Measurements from ENCODE around the gene SLAIN1. TPM values are rescaled to one million over a fixed set of nuclear protein-coding genes. Genes with fewer than 3 reads are reported as not detected.
A peak's percentile ranks its signal among the peaks of the same experiment; 100 is the strongest.

The SLAIN1 gene
- total RNA-seq, 1 experiment from 2014 or later = 0.24 TPM

DNA sequence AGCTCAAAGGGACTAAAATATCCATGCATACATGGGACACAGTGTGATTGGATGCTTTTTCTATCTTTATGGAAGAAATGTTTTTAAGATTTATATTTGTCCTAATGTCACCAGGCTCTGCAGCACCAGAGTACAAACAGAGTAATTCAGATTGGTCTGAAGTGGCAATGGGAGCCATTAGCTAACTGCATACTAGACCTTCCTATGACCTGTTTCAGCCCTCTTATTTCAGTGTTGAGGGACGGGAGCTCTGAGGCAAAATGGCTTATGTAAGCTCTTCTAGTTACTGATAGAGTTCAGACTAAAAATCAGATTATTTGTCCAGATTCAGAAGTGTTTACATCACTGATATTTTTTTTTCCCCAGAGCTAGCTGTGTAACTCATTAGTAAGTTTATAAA lies 4.9 kb downstream of the SLAIN1 start:
- in situ Hi-C loops (cut with HindIII; ENCODE audit: low sequenced_read_pairs) = no loop called here
- DNase-seq (ENCODE audit: low spot score) = peak; percentile 16

DNA sequence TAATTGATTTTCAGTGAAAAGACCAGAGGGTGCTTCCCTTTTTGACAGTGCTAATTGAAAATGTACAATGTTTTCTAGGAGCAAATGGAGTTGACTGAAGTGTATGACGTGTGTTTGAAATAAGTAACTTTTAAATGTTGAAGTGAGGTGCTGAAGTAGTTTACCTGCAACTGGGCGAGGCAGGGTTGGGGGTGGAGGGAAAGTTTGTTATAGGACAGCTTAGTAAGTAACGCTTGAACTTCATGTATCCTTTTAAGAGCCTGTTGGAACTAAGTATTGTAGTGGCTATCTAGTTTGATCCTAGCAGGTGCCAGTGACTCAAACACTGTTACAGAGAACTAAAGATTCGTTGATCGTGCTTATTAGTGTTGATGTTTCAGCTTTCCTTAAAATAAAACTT lies 5.9 kb downstream of the SLAIN1 start:
- DNase-seq (ENCODE audit: low spot score) = no peak
- in situ Hi-C loops (cut with HindIII; ENCODE audit: low sequenced_read_pairs) = no loop called here

DNA sequence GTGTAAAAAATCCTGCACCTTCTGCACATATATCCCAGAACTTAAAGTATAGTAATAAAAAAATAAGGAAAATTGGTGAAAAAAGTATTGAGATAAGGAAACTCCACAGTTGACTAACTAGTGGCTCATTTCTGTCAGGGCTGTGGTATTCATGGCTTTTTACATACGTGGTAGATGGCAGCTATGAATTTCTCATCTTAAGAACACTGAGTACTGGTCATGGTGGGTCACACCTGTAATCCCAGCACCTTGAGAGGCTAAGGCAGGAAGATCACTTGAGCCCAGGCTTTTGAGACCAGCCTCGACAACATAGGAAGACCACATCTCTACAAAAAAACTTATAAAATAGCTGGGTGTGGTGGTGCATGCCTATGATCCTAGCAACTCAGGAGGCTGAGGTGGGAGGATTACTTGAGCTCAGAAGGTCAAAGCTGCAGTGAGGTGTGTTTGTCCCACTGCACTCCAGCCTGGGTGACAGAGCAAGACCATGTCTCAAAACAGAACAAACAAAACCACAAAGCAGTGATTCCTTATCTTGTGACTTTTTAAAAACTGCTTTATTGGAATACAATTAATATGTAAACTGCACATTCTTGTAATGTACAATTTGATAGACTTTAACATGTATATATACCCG lies 16.8 kb downstream of the SLAIN1 start:
- in situ Hi-C loops (cut with HindIII; ENCODE audit: low sequenced_read_pairs) = no loop called here
- no peak for DNase-seq (ENCODE audit: low spot score)

DNA sequence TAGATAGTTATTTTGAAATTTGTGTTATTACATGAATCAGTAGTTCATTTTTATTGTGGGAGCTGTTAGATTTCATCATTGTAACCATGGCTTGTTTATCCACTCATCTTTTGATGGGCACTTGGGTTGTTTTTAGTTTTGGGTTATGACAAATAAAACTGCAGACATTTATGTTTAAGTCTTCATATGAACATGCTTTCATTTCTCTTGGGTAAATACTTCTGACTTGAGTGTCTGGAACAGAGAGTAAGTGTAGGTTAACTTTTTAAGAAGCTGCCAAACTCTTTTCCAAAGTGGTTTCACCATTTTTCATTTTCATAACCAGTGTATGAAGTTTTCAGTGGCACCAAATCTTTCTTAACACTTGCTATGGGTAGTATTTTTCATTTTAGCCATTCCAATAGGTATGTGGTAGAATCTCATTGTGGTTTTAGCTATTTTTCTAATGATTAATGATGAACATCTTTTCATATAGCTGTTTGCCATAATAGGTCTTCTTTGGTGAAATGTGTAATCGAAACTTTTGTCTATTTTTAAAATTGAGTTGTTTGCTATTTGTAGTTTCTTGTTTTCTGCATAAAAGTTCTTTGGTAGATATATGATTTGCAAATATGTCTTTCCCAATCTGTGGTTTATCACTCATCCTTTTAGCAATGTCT lies 17.9 kb downstream of the SLAIN1 start:
- in situ Hi-C loops (cut with HindIII; ENCODE audit: low sequenced_read_pairs) = no loop called here

DNA sequence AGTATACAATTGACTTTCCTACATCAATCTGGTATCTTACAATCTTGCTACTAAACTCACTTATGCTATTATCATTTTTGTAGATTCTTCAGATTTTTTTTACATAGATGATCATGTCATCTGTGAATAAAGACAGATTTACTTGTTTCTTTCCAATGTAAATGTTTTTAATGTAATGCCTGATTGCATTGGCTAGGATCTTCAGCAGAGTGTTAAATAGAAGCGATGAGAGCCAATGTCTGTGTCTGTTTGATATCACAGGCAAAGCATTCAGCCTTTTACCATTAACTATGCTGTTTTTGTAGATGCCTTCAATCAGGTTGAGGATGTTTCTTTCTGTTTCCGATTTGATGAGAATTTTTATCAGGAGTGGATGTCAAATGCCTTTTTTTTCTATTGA lies 19.2 kb downstream of the SLAIN1 start:
- in situ Hi-C loops (cut with HindIII; ENCODE audit: low sequenced_read_pairs) = no loop called here
- DNase-seq (ENCODE audit: low spot score) = peak; percentile 69

More for the DNA sequence above, 17.9 kb downstream of the SLAIN1 start:
- DNase-seq (ENCODE audit: low spot score) = peak; percentile 31

DNA sequence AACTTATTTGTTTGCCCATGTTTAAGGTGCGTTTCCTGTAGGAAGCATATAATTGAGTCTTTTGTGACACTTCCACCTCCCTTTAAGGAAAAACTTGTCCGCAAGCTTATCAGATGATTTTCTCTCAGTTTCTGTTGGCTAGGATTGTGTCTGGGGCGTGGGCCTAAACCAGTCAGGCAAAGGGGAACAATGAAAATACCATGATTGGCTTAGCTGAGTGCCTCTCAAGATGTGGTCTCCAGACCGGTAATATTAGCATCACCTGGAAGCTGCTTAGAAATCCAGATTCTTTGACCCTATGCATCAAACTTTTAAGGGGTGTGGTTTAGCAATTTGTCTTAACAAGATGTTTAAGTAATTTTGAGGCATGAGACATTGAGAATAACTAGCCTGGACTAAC lies 20.0 kb downstream of the SLAIN1 start:
- in situ Hi-C loops (cut with HindIII; ENCODE audit: low sequenced_read_pairs) = no loop called here

DNA sequence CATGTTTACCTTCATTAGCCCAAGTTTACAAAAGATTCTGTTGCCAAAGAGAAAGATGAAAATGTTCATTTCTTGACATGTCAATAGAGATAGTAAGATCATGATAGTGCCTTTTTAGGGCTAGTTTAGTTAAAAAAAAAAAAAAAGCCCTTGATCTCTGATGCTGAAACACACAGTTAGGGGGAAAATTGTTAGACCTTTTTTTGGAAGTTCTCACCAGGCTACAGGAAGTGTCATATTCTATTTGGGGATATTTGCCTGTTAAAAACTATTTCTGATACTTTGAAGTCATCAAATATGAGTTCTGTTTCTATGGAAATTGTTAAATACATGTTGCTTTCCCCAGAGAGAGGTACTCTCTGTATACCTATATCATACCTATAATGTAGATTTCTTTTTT lies 21.6 kb downstream of the SLAIN1 start:
- in situ Hi-C loops (cut with HindIII; ENCODE audit: low sequenced_read_pairs) = no loop called here
- DNase-seq (ENCODE audit: low spot score) = peak; percentile 21

More for the DNA sequence above, 20.0 kb downstream of the SLAIN1 start:
- peak; percentile 51 for DNase-seq (ENCODE audit: low spot score)

DNA sequence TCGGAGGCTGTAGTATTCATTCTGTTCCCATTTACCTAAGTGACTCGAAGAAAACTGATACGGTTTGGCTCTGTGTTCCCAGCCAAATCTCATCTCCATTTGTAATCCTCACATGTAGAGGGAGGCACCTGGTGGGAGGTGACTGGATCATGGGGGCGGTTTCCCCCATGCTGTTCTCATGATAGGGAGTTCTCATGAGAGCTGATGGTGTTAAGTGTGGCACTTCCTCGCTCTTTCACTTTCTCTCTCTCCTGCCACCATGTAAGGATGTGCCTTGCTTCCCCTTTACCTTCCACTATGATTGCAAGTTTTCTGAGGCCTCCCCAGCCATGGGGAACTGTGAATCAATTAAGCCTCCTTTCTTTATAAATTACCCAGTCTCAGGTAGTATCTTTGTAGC lies 23.5 kb downstream of the SLAIN1 start:
- DNase-seq (ENCODE audit: low spot score) = peak; percentile 10
- in situ Hi-C loops (cut with HindIII; ENCODE audit: low sequenced_read_pairs) = no loop called here

DNA sequence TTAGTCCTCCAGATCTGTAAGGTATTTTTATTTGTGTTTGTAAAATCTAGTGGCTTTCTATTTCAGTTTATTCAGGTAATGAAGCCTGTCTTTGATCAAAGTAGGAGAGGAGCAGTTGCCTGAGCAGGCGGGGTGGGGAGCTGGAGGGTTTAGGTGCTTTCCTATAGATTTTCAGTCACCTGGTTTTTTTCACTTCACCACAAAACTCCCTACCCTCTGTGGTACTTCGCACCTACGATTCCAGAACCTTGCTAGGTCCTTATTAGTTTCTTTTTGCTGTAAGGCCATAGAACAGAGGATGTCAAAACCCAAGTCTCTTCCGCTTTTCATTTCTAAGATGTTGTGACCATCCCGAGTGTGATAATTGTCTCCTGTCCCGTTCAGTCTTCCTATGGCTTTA lies 26.6 kb downstream of the SLAIN1 start:
- DNase-seq (ENCODE audit: low spot score) = no peak
- in situ Hi-C loops (cut with HindIII; ENCODE audit: low sequenced_read_pairs) = no loop called here

DNA sequence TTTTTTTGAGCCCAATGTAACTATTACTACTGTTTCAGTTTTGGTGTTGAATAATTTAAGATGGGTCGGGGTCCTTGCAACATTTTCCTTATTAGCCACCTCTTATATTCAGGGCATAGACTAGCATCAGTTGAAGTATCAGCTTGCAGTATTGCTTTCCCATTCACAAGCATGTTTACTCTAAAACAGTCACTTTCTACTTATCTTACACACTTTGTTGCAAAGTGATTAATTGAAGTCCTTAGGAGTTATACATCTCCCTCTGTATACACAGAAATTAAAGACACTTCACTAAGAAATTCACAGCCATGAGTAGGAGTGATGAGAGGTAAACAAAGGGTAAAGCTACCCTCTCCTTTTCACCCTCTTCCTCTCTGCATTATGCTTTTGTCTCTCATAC lies 27.6 kb downstream of the SLAIN1 start:
- in situ Hi-C loops (cut with HindIII; ENCODE audit: low sequenced_read_pairs) = no loop called here
- no peak for DNase-seq (ENCODE audit: low spot score)

DNA sequence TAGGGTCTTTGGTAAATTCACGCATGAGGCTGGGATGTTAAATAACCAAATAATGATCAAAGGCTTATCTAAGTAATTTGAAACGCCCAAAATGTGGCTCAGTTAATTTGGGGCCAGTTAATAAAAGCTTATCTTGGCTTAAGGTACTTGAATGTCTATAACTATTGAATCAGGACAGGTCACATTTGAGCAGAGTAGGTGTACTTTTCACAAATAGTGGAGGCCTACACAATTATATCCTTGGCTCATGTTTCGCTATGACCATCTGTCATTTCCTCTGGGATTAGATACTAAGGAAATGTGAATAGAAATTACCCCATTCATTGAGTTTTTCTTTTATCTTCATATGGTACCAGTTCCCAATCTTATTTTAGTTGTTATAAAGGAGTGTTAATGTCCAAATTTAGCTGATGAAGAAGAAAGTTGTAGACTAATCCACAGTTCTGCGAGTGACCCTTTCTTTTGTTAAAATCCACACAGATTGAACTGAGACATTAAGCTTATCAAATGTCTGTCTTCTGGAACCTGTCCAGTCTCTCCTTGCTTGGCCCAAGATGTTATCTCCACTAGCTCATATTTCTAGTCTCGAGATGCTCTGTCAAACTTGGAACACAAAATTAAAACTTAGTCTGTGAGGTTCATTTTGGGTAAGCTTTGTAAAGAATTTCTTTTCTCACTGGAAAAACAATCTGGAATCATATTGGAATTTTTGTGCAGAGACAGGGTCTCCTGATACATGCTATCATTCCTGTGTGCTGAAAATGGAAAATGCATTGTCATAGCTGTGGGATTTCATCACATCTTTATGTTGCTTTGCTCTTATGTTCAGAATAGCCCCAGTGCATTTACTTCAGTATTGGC lies 31.0 kb downstream of the SLAIN1 start:
- DNase-seq (ENCODE audit: low spot score) = peak; percentile 95
- in situ Hi-C loops (cut with HindIII; ENCODE audit: low sequenced_read_pairs) = no loop called here

DNA sequence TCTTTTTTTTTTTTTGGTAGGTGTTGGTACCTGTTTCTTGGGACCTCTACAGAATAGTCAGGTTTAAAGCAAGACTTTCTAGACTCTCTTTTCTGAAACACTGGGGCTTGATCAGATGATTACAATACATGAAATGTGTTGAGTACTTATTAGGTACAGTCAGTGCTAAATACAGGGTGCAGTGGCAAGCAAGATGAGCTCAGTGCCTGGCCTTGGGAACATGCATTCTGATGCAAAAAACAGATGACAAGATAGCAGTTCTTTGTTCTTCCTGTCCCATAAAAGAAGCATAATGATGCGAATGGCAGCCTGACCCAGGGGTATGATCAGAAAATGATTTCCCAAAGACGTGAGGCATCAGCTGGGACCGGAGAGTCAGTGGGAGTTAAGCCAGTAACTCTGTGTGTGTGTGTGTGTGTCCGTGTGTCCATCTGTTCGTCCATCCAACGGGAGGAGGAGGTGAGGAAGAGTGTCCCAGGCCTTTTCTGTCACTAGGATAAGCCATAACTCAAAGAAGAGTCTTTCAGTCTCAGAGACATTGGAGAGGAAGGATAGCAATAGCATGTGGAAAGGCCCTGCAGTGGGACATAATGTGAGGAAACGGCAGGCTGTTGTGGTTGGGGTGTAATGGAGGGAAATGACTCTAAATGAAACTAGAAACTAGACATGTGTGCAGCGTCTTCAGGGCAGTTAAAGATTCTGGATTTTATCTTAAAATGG lies 32.2 kb downstream of the SLAIN1 start:
- in situ Hi-C loops (cut with HindIII; ENCODE audit: low sequenced_read_pairs) = no loop called here
- peak; percentile 31 for DNase-seq (ENCODE audit: low spot score)

DNA sequence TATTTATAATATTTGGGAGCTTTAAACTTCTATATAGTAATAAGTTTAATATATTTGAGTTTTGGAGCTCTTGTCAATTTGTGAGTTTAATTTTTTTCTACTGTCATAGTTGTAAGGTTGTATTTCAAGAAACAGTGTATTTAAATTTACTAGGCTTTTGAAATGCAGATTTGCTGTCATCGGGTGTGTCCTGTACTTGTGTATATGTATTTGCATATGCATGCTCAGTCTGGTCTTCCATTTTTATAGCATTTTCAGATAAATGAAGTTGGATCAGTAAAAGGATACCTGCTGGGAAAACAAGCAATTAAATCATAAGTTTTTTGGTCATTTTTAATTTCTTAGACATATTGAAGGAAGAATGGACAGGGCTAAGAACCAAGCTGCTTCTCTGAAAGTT lies 33.1 kb downstream of the SLAIN1 start:
- in situ Hi-C loops (cut with HindIII; ENCODE audit: low sequenced_read_pairs) = no loop called here
- peak; percentile 14 for DNase-seq (ENCODE audit: low spot score)

DNA sequence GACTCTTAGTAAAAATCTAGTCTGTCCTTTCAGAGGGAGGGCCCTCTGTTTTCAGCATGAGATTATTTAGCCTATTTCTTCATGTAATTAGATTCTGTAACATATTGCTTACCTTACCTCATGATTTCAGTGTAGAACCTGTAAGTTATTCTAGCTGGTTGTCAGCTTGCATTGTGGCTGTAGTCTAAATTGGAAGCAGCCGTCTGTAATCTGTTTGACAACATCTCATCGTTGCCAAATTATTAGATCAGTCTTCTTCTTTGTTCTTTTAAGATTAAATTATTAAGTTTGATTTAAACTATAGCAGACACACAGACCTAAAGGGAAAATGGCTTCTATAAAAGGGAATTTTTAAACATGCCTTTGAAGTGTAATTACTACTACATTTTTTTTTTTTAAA lies 34.8 kb downstream of the SLAIN1 start:
- in situ Hi-C loops (cut with HindIII; ENCODE audit: low sequenced_read_pairs) = no loop called here

DNA sequence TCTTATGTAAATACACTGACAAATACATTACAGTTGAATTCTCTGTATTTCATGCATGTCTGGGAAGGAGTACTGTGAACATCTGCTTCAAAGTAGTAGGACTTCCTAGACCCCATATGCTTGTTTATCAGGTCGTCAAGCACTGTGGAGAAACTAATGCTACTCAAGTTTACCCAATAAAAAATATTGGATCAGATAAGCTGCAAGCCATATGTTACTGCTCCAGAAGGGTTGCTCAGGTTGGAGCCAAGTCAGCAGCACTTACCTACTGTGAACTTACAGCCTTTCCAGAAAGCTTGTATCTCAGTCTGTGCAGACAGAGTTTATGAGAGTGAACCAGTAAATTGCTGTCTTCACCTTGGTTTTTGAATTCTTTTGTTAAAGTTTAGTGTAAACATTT lies 36.2 kb downstream of the SLAIN1 start:
- in situ Hi-C loops (cut with HindIII; ENCODE audit: low sequenced_read_pairs) = no loop called here
- peak; percentile 94 for DNase-seq (ENCODE audit: low spot score)

More for the DNA sequence above, 34.8 kb downstream of the SLAIN1 start:
- peak; percentile 45 for DNase-seq (ENCODE audit: low spot score)

DNA sequence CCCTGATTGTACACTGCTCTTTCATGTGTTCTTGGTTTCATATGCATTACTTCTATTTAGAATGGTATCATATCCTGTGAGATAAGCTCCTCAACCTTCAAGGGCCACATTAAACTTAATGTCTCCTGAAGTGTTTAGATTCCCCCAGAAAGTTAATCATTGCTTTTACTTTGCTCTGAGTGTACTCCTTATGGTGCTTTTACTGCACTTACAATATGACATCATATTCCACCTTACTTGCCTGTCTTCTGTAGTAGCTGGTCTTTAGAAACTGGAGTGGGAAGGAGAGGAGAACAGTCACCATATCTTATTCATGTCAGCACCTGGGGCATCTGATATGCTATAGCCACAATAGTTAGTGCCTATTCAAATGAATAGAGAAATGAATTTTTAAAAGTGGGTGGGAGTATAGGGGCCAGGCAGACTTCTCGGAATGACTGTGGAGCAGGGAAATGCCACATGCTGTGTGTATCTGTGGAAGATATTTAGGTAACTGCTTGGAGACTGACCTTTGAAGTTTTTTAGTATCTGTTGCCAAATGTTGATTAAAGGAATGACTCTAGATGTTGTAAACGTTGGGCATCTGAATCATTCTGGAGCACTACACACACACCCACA lies 40.2 kb downstream of the SLAIN1 start:
- no peak for DNase-seq (ENCODE audit: low spot score)
- in situ Hi-C loops (cut with HindIII; ENCODE audit: low sequenced_read_pairs) = no loop called here

DNA sequence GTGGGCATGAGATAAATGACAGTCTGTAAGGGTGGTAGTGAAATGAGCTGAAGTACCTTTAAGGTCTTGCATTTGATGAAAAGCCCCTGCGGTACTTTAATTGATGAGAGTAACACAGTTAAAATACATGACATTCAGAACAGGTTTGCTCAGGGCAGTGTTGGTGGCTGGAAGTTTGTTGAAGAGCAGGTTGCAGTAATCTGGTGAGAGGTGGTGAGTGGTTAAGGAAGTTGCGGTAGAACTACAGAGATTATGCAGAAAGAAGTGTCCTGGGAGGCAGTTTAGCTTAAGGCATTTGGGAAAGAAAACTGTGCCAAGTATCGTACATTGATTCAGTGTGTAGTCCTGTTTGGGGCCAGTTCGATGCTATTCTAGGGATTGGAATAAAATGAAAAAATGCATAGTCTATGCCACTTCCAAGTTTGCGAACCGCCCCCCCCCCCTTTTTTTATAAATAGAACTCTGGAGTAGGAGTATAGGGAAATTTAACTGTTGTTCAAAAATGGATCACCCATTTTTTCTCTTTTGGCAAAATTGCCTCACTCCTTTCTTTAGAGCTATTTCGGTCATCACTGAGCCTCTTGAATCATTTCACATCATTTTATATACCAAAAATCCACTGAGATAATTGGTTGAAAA lies 42.7 kb downstream of the SLAIN1 start:
- no peak for DNase-seq (ENCODE audit: low spot score)
- in situ Hi-C loops (cut with HindIII; ENCODE audit: low sequenced_read_pairs) = no loop called here

DNA sequence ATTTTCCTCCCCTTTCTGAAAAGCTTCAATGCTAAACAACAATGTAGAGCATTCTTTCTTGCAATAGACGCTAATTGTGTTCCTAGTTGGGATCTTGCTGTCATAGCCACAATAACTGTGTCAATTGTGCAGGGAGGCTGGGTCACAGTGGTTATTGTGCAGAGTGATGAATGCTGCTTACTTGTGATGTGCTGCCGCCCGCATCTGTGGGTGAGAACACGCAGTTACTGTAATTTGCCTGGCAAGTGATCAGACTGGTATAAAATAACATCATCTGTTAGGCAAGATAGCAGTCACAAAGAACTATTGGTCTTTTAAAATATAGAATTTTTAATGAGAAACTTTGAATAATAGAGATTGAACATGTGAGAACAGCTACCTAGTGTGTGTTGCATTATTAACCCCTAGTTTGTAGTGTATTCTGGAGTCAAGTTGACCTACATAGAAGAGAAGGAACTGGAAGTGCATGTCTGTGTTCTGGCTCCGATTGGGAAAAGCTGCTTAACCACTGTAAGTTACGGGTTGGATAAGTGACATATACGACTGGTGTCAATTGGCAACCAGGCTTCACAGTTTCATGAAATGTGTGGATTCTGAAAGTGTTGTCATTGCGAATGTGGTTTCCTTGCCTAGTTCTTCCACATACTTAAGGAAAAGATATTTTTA lies 43.6 kb downstream of the SLAIN1 start:
- in situ Hi-C loops (cut with HindIII; ENCODE audit: low sequenced_read_pairs) = no loop called here
- peak; percentile 71 for DNase-seq (ENCODE audit: low spot score)

Data from G401 (cell line).